Fibroblast of skin of right biceps (primary cell): Measurements from ENCODE around the gene CXCR2.
"Not testable (repeated sequence)": the region's sequence is repeated elsewhere in the genome, so short reads cannot be mapped to it uniquely, and the experiment has no call there.

Experiments used
- DNase-seq: peaks from one replicate; pipeline ENCODE4 v3.0.0-alpha.2; 2013

The CXCR2 gene

GRCh38 chr2:218130822-218131221, 5.0 kb downstream of the CXCR2 start:
- DNase-seq: no peak

GRCh38 chr2:218137514-218137913, 11.7 kb downstream of the CXCR2 start:
- no peak for DNase-seq

- DNase-seq: no peak
Observed at GRCh38 chr2:218138047-218138446, 12.2 kb downstream of the CXCR2 start.

- DNase-seq: no peak
Observed at GRCh38 chr2:218145124-218145523, 19.3 kb downstream of the CXCR2 start.

GRCh38 chr2:218146056-218146455, 20.2 kb downstream of the CXCR2 start:
- no peak for DNase-seq

- no peak for DNase-seq
Observed at GRCh38 chr2:218149098-218149497, 23.3 kb downstream of the CXCR2 start.

- no peak for DNase-seq
Observed at GRCh38 chr2:218149848-218150440, 24.1 kb downstream of the CXCR2 start.

- no peak for DNase-seq
Observed at GRCh38 chr2:218152172-218152571, 26.3 kb downstream of the CXCR2 start.

GRCh38 chr2:218152777-218153176, 26.9 kb downstream of the CXCR2 start:
- no peak for DNase-seq

GRCh38 chr2:218155953-218156479, 30.2 kb downstream of the CXCR2 start:
- no peak for DNase-seq

- no peak for DNase-seq
Observed at GRCh38 chr2:218161644-218162043, 35.8 kb downstream of the CXCR2 start.

GRCh38 chr2:218162814-218163213, 37.0 kb downstream of the CXCR2 start:
- no peak for DNase-seq

GRCh38 chr2:218166791-218167190, 41.0 kb downstream of the CXCR2 start, which contains the start of gene CXCR1:
Gene CXCR1 (minus strand): TSS chr2:218166962. CDS start chr2:218165211, 1,751 bp downstream.
- DNase-seq: no peak

GRCh38 chr2:218168016-218168415, 42.2 kb downstream of the CXCR2 start:
- no peak for DNase-seq

GRCh38 chr2:218168635-218169462, 43.0 kb downstream of the CXCR2 start:
- peak; percentile 37 for DNase-seq

GRCh38 chr2:218169757-218170546, 44.1 kb downstream of the CXCR2 start:
- DNase-seq: no peak

- DNase-seq: not testable (repeated sequence)
Observed at GRCh38 chr2:218171744-218172143, 45.9 kb downstream of the CXCR2 start.

GRCh38 chr2:218172845-218173244, 47.0 kb downstream of the CXCR2 start:
- no peak for DNase-seq

GRCh38 chr2:218179782-218180181, 54.0 kb downstream of the CXCR2 start:
- DNase-seq: no peak

- DNase-seq: no peak
Observed at GRCh38 chr2:218180467-218181114, 54.8 kb downstream of the CXCR2 start.

GRCh38 chr2:218184331-218184730, 58.5 kb downstream of the CXCR2 start:
- no peak for DNase-seq

GRCh38 chr2:218186355-218186766, 60.5 kb downstream of the CXCR2 start:
- DNase-seq: peak; percentile 63
